Measurements from ENCODE around the gene GMEB1. TPM values are rescaled to one million over a fixed set of nuclear protein-coding genes. Genes with fewer than 3 reads are reported as not detected.

Gene GMEB1
- polyA plus RNA-seq, 1 donor (not counting 4 experiments of a cell fraction or from before 2014, with no cell fraction given): 6.0 TPM

- peak overlapping the region; percentile 90 for H3K27ac ChIP-seq (ENCODE audit: control insufficient read depth, insufficient read depth, low read length)
- no peaks in the 10 kb centered on the region for H3K9me3 ChIP-seq (ENCODE audit: control insufficient read depth, low read depth, low read length)
- peak overlapping the region; percentile 22 for H2AFZ ChIP-seq (ENCODE audit: control insufficient read depth, low read length)
- peaks cover 7 to 25% of the 10 kb centered on the region in 2 experiments for H3K36me3 ChIP-seq (ENCODE audit: control insufficient read depth in 2 of 2, extremely low read depth in 1 of 2, insufficient read depth in 2 of 2, low read length in 2 of 2)
- peaks cover 19% of the 10 kb centered on the region for H4K20me1 ChIP-seq (ENCODE audit: control insufficient read depth, extremely low read depth, insufficient read depth, low read length)
- dilution Hi-C loops (cut with MboI; ENCODE audit: extremely low pct_ligation_motif_present, low sequenced_read_pairs): no loop called here
- H3K79me2 ChIP-seq (ENCODE audit: control insufficient read depth, insufficient read depth, low read length): peaks cover 57% of the 10 kb centered on the region
- FAIRE-seq (no peak), DNase-seq (ENCODE audit: low read depth, low spot score) (no peak)
- H3K9me1 ChIP-seq (ENCODE audit: control insufficient read depth, extremely low read depth, insufficient read depth, low read length): no peaks in the 10 kb centered on the region
- peaks cover 29% of the 10 kb centered on the region for H3K4me1 ChIP-seq (ENCODE audit: control insufficient read depth, extremely low read depth, insufficient read depth, low read length)
- no peaks in the 10 kb centered on the region for H3K27me3 ChIP-seq (ENCODE audit: control insufficient read depth, extremely low read depth, insufficient read depth, low read length)
- H3K4me2 ChIP-seq (ENCODE audit: control insufficient read depth, extremely low read depth, insufficient read depth, low read depth, low read length): peak overlapping the region; percentile 79
- TF ChIP-seq CTCF (optimal IDR thresholded peaks at IDR 0.05 in 1 of 3, IDR thresholded peaks at IDR 0.05 in 1 of 3, conservative IDR thresholded peaks at IDR 0.05 in 1 of 3; ENCODE audit: extremely low read depth in 1 of 3, insufficient read depth in 2 of 3, low read length in 3 of 3) (no peak), EZH2 (IDR thresholded peaks at IDR 0.05; ENCODE audit: low read length) (no peak)
- H3K4me3 ChIP-seq (ENCODE audit: control insufficient read depth in 2 of 3, extremely low read depth in 1 of 3, insufficient read depth in 2 of 3, low read depth in 1 of 3, low read length in 3 of 3): peak overlapping the region; percentile 77 to 99 (median 94)
- peak overlapping the region; percentile 98 for H3K9ac ChIP-seq (ENCODE audit: control insufficient read depth, extremely low read depth, insufficient read depth, low read length)
Observed at GRCh38 chr1:28737307-28738132, 68.9 kb downstream of the GMEB1 start.

DNA sequence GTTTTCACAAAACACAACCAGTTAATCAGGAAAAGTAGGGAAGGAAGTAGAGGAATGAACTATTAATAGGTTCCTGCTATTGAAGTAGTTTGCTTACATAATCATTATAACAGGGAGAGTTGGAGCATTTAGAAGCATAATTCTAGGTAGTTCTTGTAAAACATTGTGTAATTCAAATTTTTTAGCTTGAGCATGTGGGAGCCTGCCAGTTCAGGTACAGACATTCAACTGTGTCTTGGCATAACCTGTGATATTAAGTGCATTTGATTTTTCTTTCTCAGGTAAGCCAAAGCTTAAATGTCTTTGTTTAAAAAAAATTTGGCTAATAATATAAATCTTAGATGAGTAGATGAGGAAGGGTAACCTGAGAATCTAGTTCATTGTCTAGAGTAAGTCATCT, 71.5 kb downstream of the GMEB1 start:
- H3K4me3 ChIP-seq (ENCODE audit: control insufficient read depth in 2 of 3, extremely low read depth in 1 of 3, insufficient read depth in 2 of 3, low read depth in 1 of 3, low read length in 3 of 3): peak overlapping the region in 1 of 3 experiments; percentile 36

More for the DNA sequence above, 71.5 kb downstream of the GMEB1 start:
- Histone ChIP-seq H3K36me3 (ENCODE audit: control insufficient read depth in 2 of 2, extremely low read depth in 1 of 2, insufficient read depth in 2 of 2, low read length in 2 of 2) (peaks cover 21 to 48% of the 10 kb centered on the region in 2 experiments), H3K9me1 (ENCODE audit: control insufficient read depth, extremely low read depth, insufficient read depth, low read length) (no peaks in the 10 kb centered on the region), H3K79me2 (ENCODE audit: control insufficient read depth, insufficient read depth, low read length) (peaks cover 83% of the 10 kb centered on the region), H2AFZ (ENCODE audit: control insufficient read depth, low read length) (no peak overlapping the region), H3K4me1 (ENCODE audit: control insufficient read depth, extremely low read depth, insufficient read depth, low read length) (peaks cover 29% of the 10 kb centered on the region), H3K27me3 (ENCODE audit: control insufficient read depth, extremely low read depth, insufficient read depth, low read length) (no peaks in the 10 kb centered on the region), H3K4me2 (ENCODE audit: control insufficient read depth, extremely low read depth, insufficient read depth, low read depth, low read length) (peak overlapping the region; percentile 79), H3K9ac (ENCODE audit: control insufficient read depth, extremely low read depth, insufficient read depth, low read length) (no peak overlapping the region), H3K27ac (ENCODE audit: control insufficient read depth, insufficient read depth, low read length) (peak overlapping the region; percentile 4), H3K9me3 (ENCODE audit: control insufficient read depth, low read depth, low read length) (no peaks in the 10 kb centered on the region), H4K20me1 (ENCODE audit: control insufficient read depth, extremely low read depth, insufficient read depth, low read length) (peaks cover 24% of the 10 kb centered on the region)
- dilution Hi-C loops (cut with MboI; ENCODE audit: extremely low pct_ligation_motif_present, low sequenced_read_pairs): no loop called here
- DNase-seq (ENCODE audit: low read depth, low spot score): no peak
- TF ChIP-seq EZH2 (IDR thresholded peaks at IDR 0.05; ENCODE audit: low read length) (no peak), CTCF (optimal IDR thresholded peaks at IDR 0.05 in 1 of 3, IDR thresholded peaks at IDR 0.05 in 1 of 3, conservative IDR thresholded peaks at IDR 0.05 in 1 of 3; ENCODE audit: extremely low read depth in 1 of 3, insufficient read depth in 2 of 3, low read length in 3 of 3) (no peak)
- FAIRE-seq: no peak
